Smooth muscle cell (in vitro differentiated cells): Measurements from ENCODE around the gene GOLGA6A. TPM values are rescaled to one million over a fixed set of nuclear protein-coding genes. Genes with fewer than 3 reads are reported as not detected.

Experiments
- DNase-seq: peaks from one replicate; lab custom pipeline; 2025; ENCODE audit not compliant: unreplicated experiment; lab: John Stamatoyannopoulos, UW
- H2AFZ ChIP-seq: fragments of 200-600 bp; sonication (generic); 2 replicates; pipeline ENCODE4 v1.6.0; 2016; ENCODE audit warnings: antibody characterized with exemption, low read depth, mild to moderate bottlenecking
- H3F3A ChIP-seq: fragments of 200-600 bp; sonication (generic); 2 replicates; pipeline ENCODE4 v1.6.0; 2017; ENCODE audit warnings: antibody characterized with exemption, low read depth
- H3K27ac ChIP-seq: fragments of 200-600 bp; sonication (generic); 2 replicates; pipeline ENCODE4 v1.5.1; 2016; ENCODE audit warnings: low read depth, mild to moderate bottlenecking
- H3K27me3 ChIP-seq: fragments of 200-600 bp; sonication (generic); 2 replicates; pipeline ENCODE4 v1.6.1; 2016; ENCODE audit warnings: low read depth, mild to moderate bottlenecking
- H3K36me3 ChIP-seq: fragments of 200-600 bp; sonication (generic); 2 replicates; pipeline ENCODE4 v1.5.1; 2016; ENCODE audit warnings: low read depth
- H3K4me1 ChIP-seq: fragments of 200-600 bp; sonication (generic); 2 replicates; pipeline ENCODE4 v1.5.1; 2016; ENCODE audit warnings: low read depth
- H3K4me2 ChIP-seq: fragments of 200-600 bp; sonication (generic); 2 replicates; pipeline ENCODE4 v1.6.0; 2016; ENCODE audit warnings: mild to moderate bottlenecking
- H3K4me3 ChIP-seq: fragments of 200-600 bp; sonication (generic); 2 replicates; pipeline ENCODE4 v1.5.1; 2016; ENCODE audit warnings: mild to moderate bottlenecking
- H3K79me2 ChIP-seq: fragments of 200-600 bp; sonication (generic); 2 replicates; pipeline ENCODE4 v1.6.0; 2016; ENCODE audit warnings: low read depth, mild to moderate bottlenecking
- H3K9ac ChIP-seq: fragments of 200-600 bp; sonication (generic); 2 replicates; pipeline ENCODE4 v1.6.0; 2016; ENCODE audit warnings: low read depth
- H3K9me3 ChIP-seq: fragments of 200-600 bp; sonication (generic); replicated peaks from 2 replicates; pipeline ENCODE4 v1.5.1; 2016; ENCODE audit warnings: low read depth
- H4K20me1 ChIP-seq: fragments of 200-600 bp; sonication (generic); 2 replicates; pipeline ENCODE4 v1.6.0; 2016; ENCODE audit warnings: low read depth
- WGBS: methylation state at CpG from one replicate; pipeline ENCODE4 v1.1.7; 2016; ENCODE audit warnings: low lambda C conversion rate; 5-methylcytosine and 5-hydroxymethylcytosine counted together
- polyA plus RNA-seq: library from polyadenylated mRNA; unstranded; fragments of >200 nt; fragmentation: Nextera tagmentation; extraction: Ambion mirVana; gene quantifications from 2 replicates; pipeline ENCODE4 v1.2.1, GENCODE V29; 2016
- total RNA-seq: library from RNA; depleted of rRNA; stranded (reverse); fragments of >200 nt; gene quantifications from 2 replicates; pipeline ENCODE4 v1.2.3, GENCODE V29; 2014
- TF ChIP-seq, protein P1 (sequence below): fragments of 200-600 bp; sonication (generic); IDR thresholded peaks from 2 replicates; pipeline ENCODE4 v1.5.1; 2017; ENCODE audit warnings: borderline replicate concordance, mild to moderate bottlenecking, antibody characterized with exemption; ENCODE audit not compliant: insufficient read depth, poor library complexity, severe bottlenecking

The GOLGA6A gene
- total and polyA plus RNA-seq, 2 experiments from 2014 or later: 0.13 TPM; not detected in 1

DNA sequence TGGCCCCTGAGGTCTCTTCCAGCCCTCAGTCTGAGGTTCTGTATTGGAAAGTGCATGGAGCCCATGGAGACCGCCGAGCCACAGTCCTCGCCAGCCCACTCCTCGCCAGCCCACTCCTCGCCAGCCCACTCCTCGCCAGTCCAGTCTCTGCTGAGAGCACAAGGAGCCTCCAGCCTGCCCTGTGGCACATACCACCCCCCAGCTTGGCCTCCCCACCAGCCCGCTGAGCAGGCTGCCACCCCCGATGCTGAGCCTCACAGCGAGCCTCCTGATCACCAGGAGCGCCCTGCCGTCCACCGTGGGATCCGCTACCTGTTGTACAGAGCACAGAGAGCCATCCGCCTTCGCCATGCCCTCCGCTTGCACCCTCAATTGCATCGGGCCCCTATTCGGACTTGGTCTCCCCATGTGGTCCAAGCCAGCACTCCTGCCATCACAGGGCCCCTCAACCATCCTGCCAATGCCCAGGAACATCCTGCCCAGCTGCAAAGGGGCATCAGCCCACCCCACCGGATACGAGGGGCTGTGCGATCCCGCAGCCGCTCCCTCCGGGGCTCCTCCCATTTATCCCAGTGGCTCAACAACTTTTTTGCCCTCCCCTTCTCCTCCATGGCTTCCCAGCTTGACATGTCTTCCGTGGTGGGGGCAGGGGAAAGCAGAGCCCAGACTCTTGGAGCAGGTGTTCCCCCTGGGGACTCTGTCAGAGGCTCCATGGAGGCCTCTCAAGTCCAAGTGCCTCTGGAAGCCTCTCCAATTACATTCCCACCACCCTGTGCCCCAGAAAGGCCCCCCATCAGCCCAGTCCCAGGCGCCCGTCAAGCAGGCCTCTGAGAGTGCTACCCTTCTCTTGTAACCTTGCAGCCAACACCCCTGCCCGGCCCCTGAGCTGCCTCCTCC, 47.0 kb downstream of the GOLGA6A start:
- Histone ChIP-seq H2AFZ (no peak overlapping the region), H3K27ac (no peak overlapping the region), H3K4me3 (no peak overlapping the region), H3K9ac (no peak overlapping the region), H3K4me1 (peaks cover 5% of the 10 kb centered on the region), H3K79me2 (no peaks in the 10 kb centered on the region), H3K9me3 (no peaks in the 10 kb centered on the region), H4K20me1 (no peaks in the 10 kb centered on the region), H3K36me3 (no peaks in the 10 kb centered on the region), H3K4me2 (no peak overlapping the region), H3F3A (peaks cover 13% of the 10 kb centered on the region), H3K27me3 (no peaks in the 10 kb centered on the region)
- DNase-seq: no peak
- 98% methylated on average over 27 of the region's 28 CpGs for WGBS
- TF ChIP-seq, protein P1, sequence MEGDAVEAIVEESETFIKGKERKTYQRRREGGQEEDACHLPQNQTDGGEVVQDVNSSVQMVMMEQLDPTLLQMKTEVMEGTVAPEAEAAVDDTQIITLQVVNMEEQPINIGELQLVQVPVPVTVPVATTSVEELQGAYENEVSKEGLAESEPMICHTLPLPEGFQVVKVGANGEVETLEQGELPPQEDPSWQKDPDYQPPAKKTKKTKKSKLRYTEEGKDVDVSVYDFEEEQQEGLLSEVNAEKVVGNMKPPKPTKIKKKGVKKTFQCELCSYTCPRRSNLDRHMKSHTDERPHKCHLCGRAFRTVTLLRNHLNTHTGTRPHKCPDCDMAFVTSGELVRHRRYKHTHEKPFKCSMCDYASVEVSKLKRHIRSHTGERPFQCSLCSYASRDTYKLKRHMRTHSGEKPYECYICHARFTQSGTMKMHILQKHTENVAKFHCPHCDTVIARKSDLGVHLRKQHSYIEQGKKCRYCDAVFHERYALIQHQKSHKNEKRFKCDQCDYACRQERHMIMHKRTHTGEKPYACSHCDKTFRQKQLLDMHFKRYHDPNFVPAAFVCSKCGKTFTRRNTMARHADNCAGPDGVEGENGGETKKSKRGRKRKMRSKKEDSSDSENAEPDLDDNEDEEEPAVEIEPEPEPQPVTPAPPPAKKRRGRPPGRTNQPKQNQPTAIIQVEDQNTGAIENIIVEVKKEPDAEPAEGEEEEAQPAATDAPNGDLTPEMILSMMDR: no peak

DNA sequence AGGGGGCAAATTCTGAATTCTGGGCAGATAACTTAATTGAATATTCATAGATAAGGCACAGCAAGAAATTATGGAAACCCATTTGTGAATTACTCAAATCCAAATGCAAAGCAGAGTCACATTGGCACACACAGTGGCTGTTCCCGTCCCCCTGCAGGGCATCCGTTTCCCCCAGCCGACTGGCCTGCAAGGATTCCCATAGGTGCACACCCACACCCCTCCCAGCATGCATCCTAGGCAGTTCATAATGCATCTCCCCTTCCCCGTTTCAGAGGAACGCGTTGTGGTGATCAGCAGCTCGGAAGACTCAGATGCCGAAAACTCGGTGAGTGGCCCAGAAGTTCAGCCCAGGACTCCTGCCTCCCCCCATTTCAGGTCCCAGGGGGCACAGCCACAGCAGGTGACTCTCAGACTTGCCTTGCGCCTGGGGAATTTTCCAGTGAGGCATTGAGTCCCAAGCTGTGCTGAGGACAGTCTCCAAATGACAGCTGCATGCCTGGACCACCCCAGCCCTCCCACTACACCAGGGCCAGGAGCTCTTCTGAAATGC, 48.1 kb downstream of the GOLGA6A start:
- Histone ChIP-seq H3K4me3 (no peak overlapping the region), H3K9me3 (no peaks in the 10 kb centered on the region), H3K4me1 (no peaks in the 10 kb centered on the region), H3K4me2 (no peak overlapping the region), H3K36me3 (no peaks in the 10 kb centered on the region), H3K27ac (no peak overlapping the region), H3F3A (peaks cover 2% of the 10 kb centered on the region), H4K20me1 (no peaks in the 10 kb centered on the region), H3K79me2 (no peaks in the 10 kb centered on the region), H3K9ac (no peak overlapping the region), H2AFZ (no peak overlapping the region), H3K27me3 (no peaks in the 10 kb centered on the region)
- 90% methylated on average over 10 of the region's 10 CpGs for WGBS
- TF ChIP-seq, protein P1: no peak
- DNase-seq: no peak

DNA sequence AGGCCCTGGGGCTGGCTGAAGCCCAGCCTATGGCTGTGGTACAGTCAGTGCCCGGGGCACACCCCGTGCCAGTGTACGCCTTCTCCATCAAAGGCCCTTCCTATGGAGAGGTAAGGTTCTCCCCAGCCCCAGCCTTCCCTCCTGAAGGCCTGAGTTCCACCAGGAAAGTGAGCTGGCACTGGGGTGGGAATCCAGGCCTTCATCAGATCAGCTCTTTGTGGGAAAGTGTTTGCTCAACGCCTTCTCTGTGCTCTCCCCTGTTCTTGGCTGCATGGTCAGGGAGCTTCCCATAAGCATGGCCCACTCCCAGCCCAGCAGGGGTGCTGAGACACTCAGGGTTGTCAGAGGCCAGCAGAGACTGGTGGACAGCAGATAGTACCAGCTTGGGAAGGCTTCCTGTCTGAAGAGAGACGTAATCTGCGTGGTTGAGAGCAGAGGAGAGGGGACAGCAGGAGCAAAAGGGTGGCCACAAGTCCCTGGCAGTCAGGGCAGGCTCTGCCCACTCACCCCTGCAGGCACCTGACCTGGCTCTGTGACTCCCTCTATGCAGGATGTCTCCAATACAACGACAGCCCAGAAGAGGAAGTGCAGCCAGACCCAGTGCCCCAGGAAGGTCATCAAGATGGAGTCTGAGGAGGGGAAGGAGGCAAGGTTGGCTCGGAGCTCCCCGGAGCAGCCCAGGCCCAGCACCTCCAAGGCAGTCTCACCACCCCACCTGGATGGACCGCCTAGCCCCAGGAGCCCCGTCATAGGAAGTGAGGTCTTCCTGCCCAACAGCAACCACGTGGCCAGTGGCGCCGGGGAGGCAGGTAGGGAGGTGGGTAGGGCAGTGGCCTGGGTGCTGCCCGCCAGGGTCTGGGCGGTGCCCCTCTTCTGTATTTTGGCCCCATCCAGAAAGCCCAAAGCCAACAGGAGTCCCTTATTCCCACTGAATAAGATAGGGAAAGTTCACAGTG, 49.5 kb downstream of the GOLGA6A start:
- no peaks in the 10 kb centered on the region for H3K9me3 ChIP-seq
- TF ChIP-seq, protein P1: no peak
- H4K20me1 ChIP-seq: peaks cover 4% of the 10 kb centered on the region
- H2AFZ ChIP-seq: no peak overlapping the region
- no peaks in the 10 kb centered on the region for H3F3A ChIP-seq
- H3K4me3 ChIP-seq: no peak overlapping the region
- DNase-seq: no peak
- no peaks in the 10 kb centered on the region for H3K4me1 ChIP-seq
- H3K9ac ChIP-seq: no peak overlapping the region
- no peak overlapping the region for H3K4me2 ChIP-seq
- no peaks in the 10 kb centered on the region for H3K27me3 ChIP-seq
- no peak overlapping the region for H3K27ac ChIP-seq
- no peaks in the 10 kb centered on the region for H3K36me3 ChIP-seq
- no peaks in the 10 kb centered on the region for H3K79me2 ChIP-seq
- 92% methylated on average over 16 of the region's 16 CpGs for WGBS
